Stimulated activated naive CD8-positive, alpha-beta T cell treated with anti-CD3 and anti-CD28 coated beads, Interleukin-15, Interleukin-2, amounts not matched to agents 100 ng/mL and 50 ng/mL, for 24 hours (primary cell): ENCODE measurements around the gene ITPA.
A peak's percentile ranks its signal among the peaks of the same experiment; 100 is the strongest.

ENCODE experiments used
- H3K27ac Mint-ChIP-seq: one replicate; pipeline ENCODE4 v1.8.0; 2021; ENCODE audit warnings: mild to moderate bottlenecking, mixed read lengths
- H3K27me3 Mint-ChIP-seq: one replicate; pipeline ENCODE4 v1.8.0; 2021; ENCODE audit warnings: mixed read lengths
- H3K36me3 Mint-ChIP-seq: one replicate; pipeline ENCODE4 v1.8.0; 2021; ENCODE audit warnings: low read depth, mixed read lengths
- H3K4me1 Mint-ChIP-seq: one replicate; pipeline ENCODE4 v1.8.0; 2021; ENCODE audit warnings: low read depth, mixed read lengths
- H3K4me3 Mint-ChIP-seq: one replicate; pipeline ENCODE4 v1.8.0; 2021; ENCODE audit warnings: mild to moderate bottlenecking, mixed read lengths
- H3K9me3 Mint-ChIP-seq: one replicate; pipeline ENCODE4 v1.8.0; 2021; ENCODE audit warnings: mixed read lengths

Gene ITPA

GRCh38 chr20:3209257-3209945, at the start of gene ITPA:
Gene ITPA (plus strand): TSS chr20:3209498. CDS start chr20:3209552, 54 bp downstream.
- Mint-ChIP-seq H3K9me3 (no peaks in the 10 kb centered on the region), H3K4me1 (peaks cover 32% of the 10 kb centered on the region), H3K36me3 (peaks cover 23% of the 10 kb centered on the region), H3K4me3 (peak within 1 kb of the TSS; percentile 100), H3K27me3 (no peaks in the 10 kb centered on the region), H3K27ac (peak within 1 kb of the TSS; percentile 100)

DNA sequence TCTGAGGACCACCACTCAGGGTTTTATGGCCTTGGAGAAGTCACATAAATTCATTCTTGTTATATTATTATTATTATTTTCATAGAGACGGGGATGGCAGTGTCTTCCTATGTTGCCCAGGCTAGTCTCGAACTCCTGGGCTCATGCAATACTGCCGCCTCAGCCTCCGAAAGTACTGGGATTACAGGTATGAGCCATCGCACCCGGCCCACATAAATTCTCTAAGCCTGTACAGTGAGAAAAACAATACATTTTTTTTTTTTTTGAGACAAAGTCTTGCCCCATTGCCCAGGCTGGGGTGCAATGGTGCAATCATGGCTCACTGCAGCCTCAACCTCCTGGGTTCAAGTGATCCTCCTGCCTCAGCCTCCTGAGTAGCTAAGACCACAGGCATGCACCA, 48.9 kb upstream of the ITPA start:
- Mint-ChIP-seq H3K27ac (no peak overlapping the region), H3K36me3 (peaks cover 17% of the 10 kb centered on the region)

DNA sequence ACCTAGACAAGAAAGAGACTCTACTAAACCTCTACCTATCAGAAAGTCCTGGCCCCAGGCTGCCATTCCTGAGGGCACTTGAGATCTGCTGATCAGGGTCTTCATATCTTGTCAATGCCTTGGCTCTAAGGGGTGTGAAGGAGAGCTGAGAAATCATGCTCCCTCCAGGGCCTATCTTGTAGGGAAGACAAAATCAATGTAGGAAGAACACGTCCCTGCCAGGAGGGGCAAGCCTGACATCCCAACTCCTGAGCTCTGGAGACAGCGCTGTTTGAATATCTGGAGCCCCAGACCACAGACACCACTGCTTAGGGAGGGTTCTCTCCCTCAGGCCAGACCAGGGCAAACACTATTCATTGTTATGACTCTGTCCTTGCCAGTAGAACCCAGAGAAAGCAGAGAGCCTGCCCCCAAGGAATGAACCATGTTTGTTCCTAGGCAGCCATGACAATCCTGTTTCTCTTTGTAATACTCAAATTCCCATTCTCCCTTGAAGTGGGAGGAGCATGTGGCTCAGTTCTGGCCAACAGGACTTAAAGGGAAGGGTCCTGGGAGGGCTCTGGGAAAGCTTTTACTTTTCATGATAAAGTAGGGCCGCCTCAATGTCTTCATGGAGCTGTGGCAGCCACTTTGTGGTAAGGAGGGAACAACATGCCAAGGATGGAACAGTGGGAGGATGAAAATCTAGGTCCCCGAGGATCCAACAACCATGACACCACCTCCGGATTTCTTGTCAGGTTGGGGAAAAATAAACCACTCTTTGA, 47.8 kb upstream of the ITPA start:
- Mint-ChIP-seq H3K27me3 (no peaks in the 10 kb centered on the region), H3K4me3 (no peak overlapping the region), H3K36me3 (peaks cover 10% of the 10 kb centered on the region), H3K9me3 (no peaks in the 10 kb centered on the region), H3K27ac (no peak overlapping the region), H3K4me1 (peaks cover 29% of the 10 kb centered on the region)

More for the DNA sequence above, 48.9 kb upstream of the ITPA start:
- H3K4me1 Mint-ChIP-seq, result peaks cover 40% of the 10 kb centered on the region
- no peaks in the 10 kb centered on the region for H3K27me3 Mint-ChIP-seq
- H3K4me3 Mint-ChIP-seq, result peak overlapping the region; percentile 56
- H3K9me3 Mint-ChIP-seq, result no peaks in the 10 kb centered on the region

DNA sequence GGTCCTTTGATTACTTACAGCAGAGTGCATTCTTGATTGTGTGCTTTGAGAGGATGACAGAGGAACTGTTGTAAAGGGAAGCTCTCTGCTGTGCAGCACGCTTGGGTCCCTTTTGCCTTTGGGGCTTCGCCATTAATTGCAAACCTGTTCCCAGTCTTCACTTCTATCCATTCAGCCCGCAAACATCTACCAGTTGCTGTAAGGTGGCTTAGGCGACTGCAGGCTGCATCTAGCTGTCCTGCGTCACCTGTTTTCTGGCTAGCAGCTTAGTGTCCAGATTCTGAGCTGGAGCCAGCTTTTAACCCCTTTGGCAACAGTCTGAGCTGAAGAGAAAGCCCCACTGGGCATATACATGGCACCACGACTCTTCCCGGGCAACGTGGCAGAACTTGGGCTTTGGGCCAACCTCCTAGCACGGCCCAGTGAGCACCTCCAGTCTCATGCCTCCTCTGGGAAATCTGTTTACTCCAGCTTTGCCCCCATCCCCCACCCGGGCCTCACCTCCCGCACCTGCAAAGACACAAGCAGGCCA, 47.2 kb upstream of the ITPA start:
- Mint-ChIP-seq H3K36me3 (peaks cover 4% of the 10 kb centered on the region), H3K4me3 (no peak overlapping the region), H3K9me3 (no peaks in the 10 kb centered on the region), H3K27me3 (no peaks in the 10 kb centered on the region), H3K27ac (no peak overlapping the region), H3K4me1 (peaks cover 22% of the 10 kb centered on the region)

- H3K4me1 Mint-ChIP-seq, result peaks cover 16% of the 10 kb centered on the region
- no peak overlapping the region for H3K27ac Mint-ChIP-seq
- H3K9me3 Mint-ChIP-seq, result no peaks in the 10 kb centered on the region
- H3K27me3 Mint-ChIP-seq, result peaks cover 5% of the 10 kb centered on the region
- H3K4me3 Mint-ChIP-seq, result no peak overlapping the region
- peaks cover 4% of the 10 kb centered on the region for H3K36me3 Mint-ChIP-seq
Observed at GRCh38 chr20:3163099-3164042, 45.9 kb upstream of the ITPA start.

DNA sequence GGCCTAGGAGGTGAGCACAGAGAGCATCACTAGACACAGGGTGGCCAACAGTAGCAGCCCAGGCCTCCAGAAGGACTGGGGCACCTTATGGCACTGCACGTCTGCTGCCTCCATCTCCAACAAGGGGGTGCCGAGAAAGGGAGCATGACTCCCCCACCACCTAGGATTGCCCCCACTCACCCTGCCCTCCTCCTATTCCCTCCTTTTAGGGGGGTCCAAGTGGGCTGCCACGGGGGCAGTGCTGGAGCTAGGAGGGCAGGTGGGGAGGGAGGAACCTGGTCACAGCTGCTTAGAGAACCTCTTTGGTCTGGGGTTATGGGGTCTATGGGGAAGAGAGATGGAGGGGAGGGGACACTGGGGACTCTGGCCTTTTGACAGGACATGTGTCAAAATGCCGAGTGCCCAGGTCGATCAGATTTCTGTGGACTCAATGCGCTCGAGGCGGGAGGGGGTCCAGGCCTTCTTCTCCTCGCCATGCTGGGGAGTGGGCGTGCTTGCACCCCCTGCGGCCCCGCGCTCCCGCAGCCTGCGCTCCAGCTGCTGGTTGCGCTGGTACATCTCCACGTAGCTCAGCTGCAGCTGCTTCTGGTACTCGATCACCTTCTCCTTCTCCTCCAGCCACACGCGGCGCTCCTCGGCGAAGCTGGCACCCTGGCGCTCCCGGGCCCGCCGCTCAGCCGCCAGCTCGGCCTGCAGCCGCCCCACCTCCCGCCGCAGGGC, 45.1 kb upstream of the ITPA start:
- H3K27ac Mint-ChIP-seq, result no peak overlapping the region
- H3K4me3 Mint-ChIP-seq, result no peak overlapping the region
- peaks cover 14% of the 10 kb centered on the region for H3K27me3 Mint-ChIP-seq
- H3K4me1 Mint-ChIP-seq, result peaks cover 15% of the 10 kb centered on the region
- H3K9me3 Mint-ChIP-seq, result no peaks in the 10 kb centered on the region
- H3K36me3 Mint-ChIP-seq, result peaks cover 3% of the 10 kb centered on the region

DNA sequence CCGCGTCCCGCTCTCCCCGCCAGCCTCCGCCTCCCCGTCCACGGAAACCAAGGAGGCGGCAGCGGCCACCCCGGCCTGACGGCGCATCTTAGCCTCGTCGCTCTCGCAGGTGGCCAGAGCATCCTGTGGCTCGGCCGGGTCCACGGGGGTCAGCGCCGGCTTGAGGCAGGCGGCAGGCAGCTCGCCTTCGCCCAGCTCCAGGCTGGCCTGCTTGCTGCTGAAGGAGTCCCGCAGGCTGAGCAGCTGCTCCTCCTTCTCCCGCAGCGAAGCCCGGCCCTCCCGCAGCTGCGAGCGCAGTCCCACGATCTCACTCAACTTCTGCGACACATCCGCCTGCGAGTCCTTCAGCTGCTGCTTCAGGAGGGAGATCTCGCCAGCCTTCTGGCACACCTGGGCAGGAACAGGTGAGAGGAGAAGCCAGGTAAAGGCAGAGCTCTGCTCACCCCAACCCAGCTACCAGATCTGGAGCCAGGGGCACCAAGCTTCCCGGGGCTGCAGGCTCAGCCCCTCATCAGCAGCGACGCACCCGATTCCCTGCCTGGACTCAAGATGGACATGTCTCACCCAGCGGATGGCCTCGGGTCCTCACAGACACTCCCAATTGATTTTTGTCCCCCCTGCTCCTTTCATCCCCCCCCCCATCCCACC, 44.4 kb upstream of the ITPA start:
- H3K27me3 Mint-ChIP-seq, result peaks cover 19% of the 10 kb centered on the region
- no peaks in the 10 kb centered on the region for H3K9me3 Mint-ChIP-seq
- H3K4me1 Mint-ChIP-seq, result peaks cover 13% of the 10 kb centered on the region
- no peak overlapping the region for H3K4me3 Mint-ChIP-seq
- no peaks in the 10 kb centered on the region for H3K36me3 Mint-ChIP-seq
- no peak overlapping the region for H3K27ac Mint-ChIP-seq

- no peaks in the 10 kb centered on the region for H3K36me3 Mint-ChIP-seq
- H3K4me3 Mint-ChIP-seq, result no peak overlapping the region
- peaks cover 20% of the 10 kb centered on the region for H3K27me3 Mint-ChIP-seq
- H3K4me1 Mint-ChIP-seq, result peaks cover 12% of the 10 kb centered on the region
- H3K9me3 Mint-ChIP-seq, result no peaks in the 10 kb centered on the region
- no peak overlapping the region for H3K27ac Mint-ChIP-seq
Observed at GRCh38 chr20:3165473-3166337, 43.6 kb upstream of the ITPA start.

- H3K9me3 Mint-ChIP-seq, result no peaks in the 10 kb centered on the region
- H3K4me3 Mint-ChIP-seq, result no peak overlapping the region
- H3K27me3 Mint-ChIP-seq, result peaks cover 23% of the 10 kb centered on the region
- no peak overlapping the region for H3K27ac Mint-ChIP-seq
- H3K36me3 Mint-ChIP-seq, result no peaks in the 10 kb centered on the region
- H3K4me1 Mint-ChIP-seq, result peaks cover 12% of the 10 kb centered on the region
Observed at GRCh38 chr20:3166338-3166912, 42.9 kb upstream of the ITPA start.

- no peaks in the 10 kb centered on the region for H3K36me3 Mint-ChIP-seq
- no peak overlapping the region for H3K27ac Mint-ChIP-seq
- H3K4me3 Mint-ChIP-seq, result no peak overlapping the region
- no peaks in the 10 kb centered on the region for H3K9me3 Mint-ChIP-seq
- peaks cover 25% of the 10 kb centered on the region for H3K27me3 Mint-ChIP-seq
- H3K4me1 Mint-ChIP-seq, result peaks cover 12% of the 10 kb centered on the region
Observed at GRCh38 chr20:3166913-3167342, 42.4 kb upstream of the ITPA start.

- peaks cover 16% of the 10 kb centered on the region for H3K4me1 Mint-ChIP-seq
- no peak overlapping the region for H3K27ac Mint-ChIP-seq
- H3K4me3 Mint-ChIP-seq, result no peak overlapping the region
- no peaks in the 10 kb centered on the region for H3K9me3 Mint-ChIP-seq
- no peaks in the 10 kb centered on the region for H3K36me3 Mint-ChIP-seq
- peaks cover 32% of the 10 kb centered on the region for H3K27me3 Mint-ChIP-seq
Observed at GRCh38 chr20:3167738-3168078, 41.6 kb upstream of the ITPA start.

- no peak overlapping the region for H3K4me3 Mint-ChIP-seq
- H3K36me3 Mint-ChIP-seq, result no peaks in the 10 kb centered on the region
- no peaks in the 10 kb centered on the region for H3K9me3 Mint-ChIP-seq
- H3K4me1 Mint-ChIP-seq, result peaks cover 16% of the 10 kb centered on the region
- no peak overlapping the region for H3K27ac Mint-ChIP-seq
- peaks cover 32% of the 10 kb centered on the region for H3K27me3 Mint-ChIP-seq
Observed at GRCh38 chr20:3168079-3168828, 41.0 kb upstream of the ITPA start.
